Suprapubic skin (tissue), 4 donors: ENCODE data around the gene RBM14. TPM values are rescaled to one million over a fixed set of nuclear protein-coding genes. Genes with fewer than 3 reads are reported as not detected.
A peak's percentile ranks its signal among the peaks of the same experiment; 100 is the strongest.
"Not testable (repeated sequence)": the region's sequence is repeated elsewhere in the genome, so short reads cannot be mapped to it uniquely, and the experiment has no call there.

ENCODE experiments used
- DNase-seq, 2 donors: peaks; one replicate each; pipeline ENCODE4 v3.0.0-alpha.2; 2019; ENCODE audit warnings: low spot score in 2 of 2
- H3K27ac ChIP-seq: fragments of 200-600 bp; sonication (generic); one replicate; pipeline ENCODE4 v1.5.1; 2019
- H3K27me3 ChIP-seq: fragments of 200-600 bp; sonication (generic); one replicate; pipeline ENCODE4 v1.5.1; 2019
- H3K36me3 ChIP-seq: fragments of 200-600 bp; sonication (generic); one replicate; pipeline ENCODE4 v1.5.1; 2019
- H3K4me1 ChIP-seq: fragments of 200-600 bp; sonication (generic); one replicate; pipeline ENCODE4 v1.5.1; 2019
- H3K4me3 ChIP-seq: fragments of 200-600 bp; sonication (generic); one replicate; pipeline ENCODE4 v1.5.1; 2019; ENCODE audit warnings: mild to moderate bottlenecking
- H3K9me3 ChIP-seq: fragments of 200-600 bp; sonication (generic); one replicate; pipeline ENCODE4 v1.5.1; 2019
- CTCF ChIP-seq, 2 donors: fragments of 200-600 bp in 1 of 2; fragments of 450-650 bp in 1 of 2; sonication (generic) in 1 of 2; IDR thresholded peaks; one replicate each; pipeline ENCODE4 v1.5.1; 2016 to 2019; ENCODE audit warnings: antibody characterized with exemption in 2 of 2, mild to moderate bottlenecking in 1 of 2, moderate library complexity in 1 of 2
- EP300 ChIP-seq: sonication (generic); formaldehyde crosslinking; IDR thresholded peaks from one replicate; pipeline ENCODE4 v1.6.1; 2017; ENCODE audit warnings: antibody characterized with exemption
- POLR2A ChIP-seq, 2 donors: fragments of 450-650 bp; IDR thresholded peaks; one replicate each; pipeline ENCODE4 v1.6.1; 2017; ENCODE audit warnings: antibody characterized with exemption in 2 of 2, mild to moderate bottlenecking in 2 of 2, moderate library complexity in 2 of 2
- POLR2AphosphoS5 ChIP-seq, 3 donors: sonication (generic); formaldehyde crosslinking; IDR thresholded peaks; one replicate each; pipeline ENCODE4 v1.6.1; 2017; ENCODE audit warnings: antibody characterized with exemption in 3 of 3
- WGBS: methylation state at CpG from one replicate; pipeline ENCODE4 v1.1.5; 2018; 5-methylcytosine and 5-hydroxymethylcytosine counted together
- total RNA-seq, 4 donors: library from RNA; depleted of rRNA; stranded (reverse); fragments of >200 nt; gene quantifications; one replicate each; pipeline ENCODE4 v1.1.0, GENCODE V29; 2016

The RBM14 gene
- total RNA-seq, 4 donors from 2014 or later = 53.2 to 96.1 (median 84.5) TPM

DNA sequence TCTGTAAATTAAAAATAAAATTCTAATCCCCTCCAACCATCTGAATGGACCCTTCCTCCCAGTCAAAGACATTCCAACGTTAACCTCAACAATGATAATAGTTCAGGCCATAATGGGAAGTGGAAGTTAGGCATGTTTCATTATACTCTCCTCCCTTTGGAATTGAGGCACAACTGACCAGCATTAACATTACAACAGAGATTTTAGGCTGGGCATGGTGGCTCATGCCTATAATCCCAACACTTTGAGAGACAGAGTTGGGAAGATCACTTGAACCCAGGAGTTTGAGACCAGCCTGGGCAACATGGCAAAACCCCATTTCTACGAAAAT, 45.6 kb upstream of the RBM14 start:
- TF ChIP-seq POLR2AphosphoS5 (IDR thresholded peaks at IDR 0.05) (no peak), POLR2A (IDR thresholded peaks at IDR 0.05) (no peak), CTCF (IDR thresholded peaks at IDR 0.05) (no peak), EP300 (no peak)
- Histone ChIP-seq H3K27ac (no peak overlapping the region), H3K4me1 (peaks cover 20% of the 10 kb centered on the region), H3K9me3 (no peaks in the 10 kb centered on the region), H3K27me3 (no peaks in the 10 kb centered on the region), H3K36me3 (peaks cover 5% of the 10 kb centered on the region), H3K4me3 (no peak overlapping the region)
- 76% methylated on average over 2 of the region's 2 CpGs for WGBS
- no peak for DNase-seq

DNA sequence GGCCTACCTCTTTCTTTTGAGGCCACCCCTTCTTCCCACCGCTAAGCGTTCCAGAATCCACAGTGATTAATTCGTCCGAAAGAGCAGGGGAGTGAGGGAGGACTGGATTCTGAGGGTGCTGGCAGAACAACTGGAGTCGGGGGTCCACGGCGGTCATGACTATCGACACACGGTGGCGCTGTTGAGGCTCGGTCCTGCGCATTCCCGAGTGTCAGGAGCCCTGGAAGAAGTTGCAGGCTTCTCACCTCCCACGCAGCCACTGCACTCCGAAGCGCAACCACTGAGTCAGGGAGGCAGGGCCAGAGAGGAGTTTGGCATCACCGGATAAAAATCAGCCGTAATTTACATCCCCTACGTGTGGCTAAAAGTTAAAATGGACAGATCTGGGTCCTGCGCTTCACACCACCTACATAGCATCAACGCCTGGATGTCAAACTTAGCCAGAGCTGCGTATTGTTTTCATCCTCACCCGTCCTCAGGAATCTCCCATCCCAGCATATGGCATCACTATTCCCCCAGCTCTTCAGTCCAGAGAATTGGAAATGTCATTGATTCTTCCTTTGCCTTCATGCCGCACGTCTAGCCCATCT, 37.3 kb upstream of the RBM14 start:
- TF ChIP-seq POLR2A (IDR thresholded peaks at IDR 0.05) (no peak), CTCF (IDR thresholded peaks at IDR 0.05) (peak; percentile 77 to 81), EP300 (no peak), POLR2AphosphoS5 (IDR thresholded peaks at IDR 0.05) (no peak)
- Histone ChIP-seq H3K27me3 (no peaks in the 10 kb centered on the region), H3K36me3 (no peaks in the 10 kb centered on the region), H3K27ac (no peak overlapping the region), H3K9me3 (no peaks in the 10 kb centered on the region), H3K4me1 (peaks cover 6% of the 10 kb centered on the region), H3K4me3 (no peak overlapping the region)
- whole genome bisulfite sequencing = 18% methylated on average over 25 of the region's 25 CpGs
- peak; percentile 87 to 91 for DNase-seq

DNA sequence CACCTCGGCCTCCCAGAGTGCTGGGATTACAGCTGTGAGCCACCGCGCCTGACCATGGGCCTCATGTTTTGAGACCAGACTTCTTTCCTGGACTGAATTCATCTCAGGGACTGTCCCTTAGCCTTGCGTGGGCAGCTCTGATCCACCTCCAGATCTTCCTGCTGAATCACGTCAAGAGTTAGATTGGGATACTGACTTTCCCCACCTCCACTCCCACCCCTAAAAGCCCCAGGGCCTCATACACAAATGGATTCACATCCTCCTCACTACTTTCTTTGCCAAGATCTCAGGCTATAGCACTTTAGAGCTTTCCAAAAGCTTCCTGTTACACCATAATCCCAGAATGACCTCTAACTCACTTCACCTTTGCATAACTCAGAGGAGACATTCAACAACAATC, 35.6 kb upstream of the RBM14 start:
- H3K4me1 ChIP-seq = peaks cover 6% of the 10 kb centered on the region
- TF ChIP-seq CTCF (IDR thresholded peaks at IDR 0.05) = no peak
- no peak for TF ChIP-seq POLR2AphosphoS5 (IDR thresholded peaks at IDR 0.05)
- no peak for TF ChIP-seq POLR2A (IDR thresholded peaks at IDR 0.05)
- no peak for TF ChIP-seq EP300
- no peaks in the 10 kb centered on the region for H3K9me3 ChIP-seq
- no peak for DNase-seq
- no peaks in the 10 kb centered on the region for H3K27me3 ChIP-seq
- WGBS = 80% methylated on average over 5 of the region's 5 CpGs
- H3K27ac ChIP-seq = no peak overlapping the region
- H3K4me3 ChIP-seq = no peak overlapping the region
- no peaks in the 10 kb centered on the region for H3K36me3 ChIP-seq

GRCh38 chr11:66581261-66581660, 35.2 kb upstream of the RBM14 start:
- DNase-seq = no peak
- H3K36me3 ChIP-seq = no peaks in the 10 kb centered on the region
- 86% methylated on average over 3 of the region's 3 CpGs for WGBS

GRCh38 chr11:66582565-66583147, 33.8 kb upstream of the RBM14 start:
- H3K27ac ChIP-seq, H3K36me3 ChIP-seq, DNase-seq, H3K4me3 ChIP-seq, H3K9me3 ChIP-seq, H3K4me1 ChIP-seq, H3K27me3 ChIP-seq: not testable (repeated sequence)
- 80% methylated on average over 3 of the region's 3 CpGs for WGBS

More at GRCh38 chr11:66581261-66581660, 35.2 kb upstream of the RBM14 start:
- Histone ChIP-seq H3K9me3 (no peaks in the 10 kb centered on the region), H3K27ac (no peak overlapping the region), H3K4me3 (no peak overlapping the region), H3K27me3 (no peaks in the 10 kb centered on the region), H3K4me1 (peaks cover 6% of the 10 kb centered on the region)
- TF ChIP-seq EP300 = no peak
- no peak for TF ChIP-seq POLR2A (IDR thresholded peaks at IDR 0.05)
- TF ChIP-seq CTCF (IDR thresholded peaks at IDR 0.05) = no peak
- TF ChIP-seq POLR2AphosphoS5 (IDR thresholded peaks at IDR 0.05) = no peak

DNA sequence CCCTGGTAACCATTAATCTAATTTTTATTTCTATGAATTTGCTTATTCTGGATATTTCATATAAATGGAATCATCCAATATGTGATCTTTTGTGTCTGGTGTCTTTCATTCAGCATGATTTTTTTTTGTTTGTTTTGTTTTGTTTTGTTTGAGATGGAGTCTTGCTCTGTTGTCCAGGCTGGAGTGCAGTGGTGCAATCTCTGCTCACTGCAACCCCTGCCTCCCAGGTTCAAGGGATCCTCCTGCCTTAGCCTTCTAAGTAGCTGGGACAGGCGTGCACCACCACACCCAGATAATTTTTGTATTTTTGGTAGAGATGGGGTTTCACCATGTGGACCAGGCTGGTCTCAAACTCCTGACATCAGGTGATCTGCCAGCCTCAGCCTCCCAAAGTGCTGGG, 31.0 kb upstream of the RBM14 start:
- H3K4me3 ChIP-seq, DNase-seq, H3K9me3 ChIP-seq, H3K4me1 ChIP-seq, H3K36me3 ChIP-seq, H3K27ac ChIP-seq, H3K27me3 ChIP-seq: not testable (repeated sequence)
- 93% methylated on average over 1 of the region's 1 CpG for WGBS
